Gastroesophageal sphincter (tissue), 4 donors: Measurements from ENCODE around the gene KIR3DL3. TPM values are rescaled to one million over a fixed set of nuclear protein-coding genes. Genes with fewer than 3 reads are reported as not detected.
"Not testable (repeated sequence)": the region's sequence is repeated elsewhere in the genome, so short reads cannot be mapped to it uniquely, and the experiment has no call there.

ENCODE experiments used
- ATAC-seq: fragments of 150-250 bp; one replicate; pipeline ENCODE4 v1.9.1; 2016; ENCODE audit warnings: mild to moderate bottlenecking, moderate library complexity
- H3K27ac ChIP-seq, 4 donors: fragments of 200-600 bp; sonication (generic) in 3 of 4; 1 replicate in 3 of 4; 2 replicates in 1 of 4; pipeline ENCODE4 v1.5.1; 2016 to 2019
- H3K27me3 ChIP-seq: fragments of 200-600 bp; sonication (generic); one replicate; pipeline ENCODE4 v1.5.1; 2019
- H3K36me3 ChIP-seq, 2 donors: fragments of 200-600 bp; sonication (generic); one replicate each; pipeline ENCODE4 v1.5.1; 2019; ENCODE audit warnings: control low read depth in 1 of 2
- H3K4me1 ChIP-seq, 3 donors: fragments of 200-600 bp; sonication (generic); 1 replicate in 2 of 3; 2 replicates in 1 of 3; pipeline ENCODE4 v1.5.1; 2016 to 2019; ENCODE audit warnings: control low read depth in 2 of 3
- H3K4me3 ChIP-seq, 2 donors: fragments of 200-600 bp; sonication (generic); one replicate each; pipeline ENCODE4 v1.5.1; 2019; ENCODE audit warnings: mild to moderate bottlenecking in 1 of 2, moderate library complexity in 1 of 2
- H3K9me3 ChIP-seq, 3 donors: fragments of 200-600 bp; sonication (generic); one replicate each; pipeline ENCODE4 v1.5.1; 2017 to 2019; ENCODE audit warnings: control low read depth in 2 of 3
- CTCF ChIP-seq, 4 experiments: fragments of 200-600 bp in 2 of 4; fragments of 450-650 bp in 2 of 4; sonication (generic) in 1 of 4; IDR thresholded peaks; one replicate each; pipeline ENCODE4 v1.5.1; 2017 to 2019; ENCODE audit warnings: antibody characterized with exemption in 4 of 4, mild to moderate bottlenecking in 2 of 4, moderate library complexity in 2 of 4
- EP300 ChIP-seq: sonication (generic); formaldehyde crosslinking; IDR thresholded peaks from one replicate; pipeline ENCODE4 v1.6.1; 2017; ENCODE audit warnings: antibody characterized with exemption, mild to moderate bottlenecking
- POLR2A ChIP-seq, 2 donors: fragments of 450-650 bp; IDR thresholded peaks; one replicate each; pipeline ENCODE4 v1.6.1; 2017; ENCODE audit warnings: antibody characterized with exemption in 2 of 2, mild to moderate bottlenecking in 2 of 2, moderate library complexity in 1 of 2
- POLR2AphosphoS5 ChIP-seq: sonication (generic); formaldehyde crosslinking; IDR thresholded peaks from one replicate; pipeline ENCODE4 v1.6.1; 2017; ENCODE audit warnings: antibody characterized with exemption
- WGBS, 2 donors: methylation state at CpG; one replicate each; pipeline ENCODE4 v1.1.5; 2018; ENCODE audit warnings: low coverage in 1 of 2; 5-methylcytosine and 5-hydroxymethylcytosine counted together
- total RNA-seq, 4 donors: library from RNA; depleted of rRNA; stranded (reverse); fragments of >200 nt; gene quantifications; one replicate each; pipeline ENCODE4 v1.1.0, GENCODE V29; 2016

Gene KIR3DL3
- total RNA-seq, 4 donors from 2014 or later, result not detected

DNA sequence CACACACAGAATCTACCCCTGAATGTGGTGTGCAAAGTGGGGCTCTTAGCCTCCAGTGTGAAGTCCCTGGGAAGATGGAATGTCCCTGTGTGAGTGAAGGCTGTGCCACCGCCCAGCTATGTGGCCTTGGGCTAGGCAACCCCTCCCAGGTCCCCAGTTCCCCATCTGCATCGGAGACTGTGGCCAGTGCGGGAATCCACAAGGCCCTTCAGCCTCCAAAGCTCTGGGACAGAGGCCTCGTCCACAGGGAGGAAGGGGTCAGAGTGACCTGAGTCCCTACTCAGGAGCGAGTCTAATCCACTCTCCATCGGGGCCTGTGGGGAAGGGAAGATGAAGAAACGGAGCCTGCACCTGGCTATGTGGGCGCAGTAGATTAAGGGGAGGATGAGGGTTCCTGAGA is 19.3 kb upstream of the KIR3DL3 start:
- H3K36me3 ChIP-seq, result no peaks in the 10 kb centered on the region
- TF ChIP-seq POLR2A (IDR thresholded peaks at IDR 0.05) (no peak), EP300 (no peak), CTCF (IDR thresholded peaks at IDR 0.05) (no peak), POLR2AphosphoS5 (no peak)
- 80% methylated on average over 1 of the region's 8 CpGs; no CpG with 5 or more reads in 1 of the 2 donors for WGBS, 2 donors
- H3K9me3 ChIP-seq, result peaks cover 0 to 18% (median 0%) of the 10 kb centered on the region in 3 donors
- H3K4me1 ChIP-seq, result no peaks in the 10 kb centered on the region
- ATAC-seq, result no peak
- peaks cover 37% of the 10 kb centered on the region for H3K27me3 ChIP-seq
- H3K27ac ChIP-seq, result no peak overlapping the region
- H3K4me3 ChIP-seq, result no peak overlapping the region

DNA sequence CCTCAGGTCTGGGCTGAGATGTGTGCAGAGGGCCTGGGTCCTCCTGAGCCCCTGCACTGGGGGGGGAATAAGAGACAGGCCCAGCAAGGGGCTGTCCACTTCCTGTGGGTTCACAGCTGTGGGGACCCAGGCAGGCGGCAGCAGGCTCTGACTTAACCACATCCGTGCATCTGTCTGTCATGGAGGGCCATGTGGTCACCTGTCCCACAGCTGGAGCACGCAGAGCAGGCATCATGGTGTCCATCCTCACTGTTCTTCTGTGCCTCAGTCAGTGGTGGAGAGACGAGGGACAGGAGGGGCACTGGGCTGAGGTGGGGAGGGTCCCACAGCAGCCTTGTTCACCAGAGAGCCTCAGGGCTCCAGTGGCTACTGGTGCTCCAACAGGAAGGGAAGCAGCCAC is 16.3 kb upstream of the KIR3DL3 start:
- TF ChIP-seq CTCF (IDR thresholded peaks at IDR 0.05), result no peak
- TF ChIP-seq EP300, result no peak
- TF ChIP-seq POLR2AphosphoS5, result no peak
- no peak for TF ChIP-seq POLR2A (IDR thresholded peaks at IDR 0.05)
- no peak overlapping the region for H3K27ac ChIP-seq

GRCh38 chr19:54708781-54709180 is 15.5 kb upstream of the KIR3DL3 start:
- Histone ChIP-seq H3K4me1 (no peaks in the 10 kb centered on the region), H3K27me3 (peaks cover 37% of the 10 kb centered on the region), H3K9me3 (peaks cover 0 to 8% (median 0%) of the 10 kb centered on the region in 3 donors), H3K36me3 (no peaks in the 10 kb centered on the region), H3K27ac (no peak overlapping the region), H3K4me3 (no peak overlapping the region)
- ATAC-seq, result no peak
- TF ChIP-seq CTCF (IDR thresholded peaks at IDR 0.05), result no peak
- no peak for TF ChIP-seq POLR2A (IDR thresholded peaks at IDR 0.05)
- no peak for TF ChIP-seq POLR2AphosphoS5
- TF ChIP-seq EP300, result no peak
- 100% methylated on average over 1 of the region's 7 CpGs; no CpG with 5 or more reads in 1 of the 2 donors for WGBS, 2 donors

More for the DNA sequence above, 16.3 kb upstream of the KIR3DL3 start:
- Histone ChIP-seq H3K36me3 (no peaks in the 10 kb centered on the region), H3K4me1 (no peaks in the 10 kb centered on the region), H3K27me3 (peaks cover 31% of the 10 kb centered on the region), H3K9me3 (peaks cover 0 to 16% (median 0%) of the 10 kb centered on the region in 3 donors), H3K4me3 (no peak overlapping the region)
- no CpG with 5 or more reads among the region's 4 CpGs for WGBS, 2 donors
- no peak for ATAC-seq

- H3K36me3 ChIP-seq, result no peaks in the 10 kb centered on the region
- H3K27ac ChIP-seq, result no peak overlapping the region
- no peaks in the 10 kb centered on the region for H3K4me1 ChIP-seq
- ATAC-seq, result no peak
- TF ChIP-seq EP300 (no peak), POLR2A (IDR thresholded peaks at IDR 0.05) (no peak), POLR2AphosphoS5 (no peak)
- H3K27me3 ChIP-seq, result peaks cover 31% of the 10 kb centered on the region
- WGBS, 2 donors, result 20% methylated on average over 1 of the region's 18 CpGs; no CpG with 5 or more reads in 1 of the 2 donors
- peaks cover 0 to 2% (median 0%) of the 10 kb centered on the region in 3 donors for H3K9me3 ChIP-seq
- H3K4me3 ChIP-seq, result no peak overlapping the region
These were observed 14.9 kb upstream of the KIR3DL3 start for GRCh38 chr19:54709212-54709948.

DNA sequence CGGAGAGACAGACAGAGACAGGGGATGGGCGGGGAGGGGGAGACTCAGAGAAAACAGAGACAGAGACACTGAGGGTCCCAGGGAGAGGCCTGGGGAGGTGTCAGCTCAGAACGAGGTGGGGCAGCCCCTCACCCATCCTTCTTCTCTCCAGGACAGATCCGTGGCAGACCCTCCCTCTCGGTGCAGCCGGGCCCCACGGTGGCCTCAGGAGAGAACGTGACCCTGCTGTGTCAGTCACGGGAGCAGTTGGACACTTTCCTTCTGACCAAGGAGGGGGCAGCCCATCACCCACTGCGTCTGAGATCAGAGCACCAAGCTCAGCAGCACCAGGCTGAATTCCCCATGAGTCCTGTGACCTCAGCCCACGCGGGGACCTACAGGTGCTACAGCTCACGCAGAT is 14.3 kb upstream of the KIR3DL3 start:
- WGBS, 2 donors, result 40% methylated on average over 1 of the region's 13 CpGs; no CpG with 5 or more reads in 1 of the 2 donors
- H3K27me3 ChIP-seq, result peaks cover 29% of the 10 kb centered on the region
- not testable (repeated sequence) for H3K4me3 ChIP-seq, H3K4me1 ChIP-seq, H3K9me3 ChIP-seq, H3K27ac ChIP-seq, H3K36me3 ChIP-seq, ATAC-seq

DNA sequence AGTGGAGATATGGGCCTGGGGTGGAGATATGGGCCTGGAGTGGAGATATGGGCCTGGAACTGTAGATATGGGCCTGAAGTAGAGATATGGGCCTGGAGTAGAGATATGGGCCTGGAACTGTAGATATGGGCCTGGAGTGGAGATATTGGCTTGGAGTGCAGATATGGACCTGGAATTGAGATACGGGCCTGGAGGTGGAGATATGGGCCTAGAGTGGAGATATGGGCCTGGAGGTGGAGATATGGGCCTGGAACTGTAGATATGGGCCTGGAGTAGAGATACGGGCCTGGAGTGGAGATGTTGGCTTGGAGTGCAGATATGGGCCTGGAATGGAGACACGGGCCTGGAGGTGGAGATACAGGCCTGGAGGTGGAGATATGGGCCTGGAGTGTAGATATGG is 402 bp downstream of the KIR3DL3 start:
- peaks cover 5% of the 10 kb centered on the region for H3K27me3 ChIP-seq
- no peak overlapping the region for H3K4me3 ChIP-seq
- H3K4me1 ChIP-seq, result no peaks in the 10 kb centered on the region
- ATAC-seq, result no peak
- no peaks in the 10 kb centered on the region for H3K36me3 ChIP-seq
- TF ChIP-seq CTCF (IDR thresholded peaks at IDR 0.05) (no peak), POLR2AphosphoS5 (no peak), EP300 (no peak), POLR2A (IDR thresholded peaks at IDR 0.05) (no peak)
- H3K9me3 ChIP-seq, result peaks cover 0 to 24% (median 0%) of the 10 kb centered on the region in 3 donors
- WGBS, 2 donors, result 56 to 74% methylated on average over 3 of the region's 3 CpGs
- no peak overlapping the region for H3K27ac ChIP-seq
